Measurements from ENCODE around the gene RFX3.

The RFX3 gene

GRCh38 chr9:3525836-3526164 lies at the start of gene RFX3:
Gene RFX3 (minus strand): TSS chr9:3526001. CDS start chr9:3395588, 130,413 bp downstream.
- TF ChIP-seq, protein P1, sequence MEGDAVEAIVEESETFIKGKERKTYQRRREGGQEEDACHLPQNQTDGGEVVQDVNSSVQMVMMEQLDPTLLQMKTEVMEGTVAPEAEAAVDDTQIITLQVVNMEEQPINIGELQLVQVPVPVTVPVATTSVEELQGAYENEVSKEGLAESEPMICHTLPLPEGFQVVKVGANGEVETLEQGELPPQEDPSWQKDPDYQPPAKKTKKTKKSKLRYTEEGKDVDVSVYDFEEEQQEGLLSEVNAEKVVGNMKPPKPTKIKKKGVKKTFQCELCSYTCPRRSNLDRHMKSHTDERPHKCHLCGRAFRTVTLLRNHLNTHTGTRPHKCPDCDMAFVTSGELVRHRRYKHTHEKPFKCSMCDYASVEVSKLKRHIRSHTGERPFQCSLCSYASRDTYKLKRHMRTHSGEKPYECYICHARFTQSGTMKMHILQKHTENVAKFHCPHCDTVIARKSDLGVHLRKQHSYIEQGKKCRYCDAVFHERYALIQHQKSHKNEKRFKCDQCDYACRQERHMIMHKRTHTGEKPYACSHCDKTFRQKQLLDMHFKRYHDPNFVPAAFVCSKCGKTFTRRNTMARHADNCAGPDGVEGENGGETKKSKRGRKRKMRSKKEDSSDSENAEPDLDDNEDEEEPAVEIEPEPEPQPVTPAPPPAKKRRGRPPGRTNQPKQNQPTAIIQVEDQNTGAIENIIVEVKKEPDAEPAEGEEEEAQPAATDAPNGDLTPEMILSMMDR (IDR thresholded peaks at IDR 0.05; ENCODE audit: low read depth, low read length): no peak
- DNase-seq: peak; percentile 87
- Histone ChIP-seq H3K27me3 (ENCODE audit: insufficient read depth, low read depth, severe bottlenecking) (no peaks in the 10 kb centered on the region), H3K4me3 (ENCODE audit: low read depth, low read length) (peak within 1 kb of the TSS; percentile 58), H3K9me3 (ENCODE audit: severe bottlenecking) (no peaks in the 10 kb centered on the region), H3K27ac (peak within 1 kb of the TSS; percentile 98), H3K36me3 (peaks cover 3% of the 10 kb centered on the region; the same call in 1 of the 2 replicates)

GRCh38 chr9:3571500-3571899 lies 45.7 kb upstream of the RFX3 start:
- H3K27ac ChIP-seq: no peak overlapping the region
- H3K27me3 ChIP-seq (ENCODE audit: insufficient read depth, low read depth, severe bottlenecking): no peaks in the 10 kb centered on the region
- no peak overlapping the region for H3K4me3 ChIP-seq (ENCODE audit: low read depth, low read length)
- no peaks in the 10 kb centered on the region for H3K9me3 ChIP-seq (ENCODE audit: severe bottlenecking)
- TF ChIP-seq, protein P1 (IDR thresholded peaks at IDR 0.05; ENCODE audit: low read depth, low read length): no peak
- no peak for DNase-seq
- H3K36me3 ChIP-seq: no peaks in the 10 kb centered on the region

GRCh38 chr9:3569529-3569928 lies 43.7 kb upstream of the RFX3 start:
- Histone ChIP-seq H3K27ac (no peak overlapping the region), H3K36me3 (no peaks in the 10 kb centered on the region), H3K27me3 (ENCODE audit: insufficient read depth, low read depth, severe bottlenecking) (no peaks in the 10 kb centered on the region), H3K9me3 (ENCODE audit: severe bottlenecking) (no peaks in the 10 kb centered on the region), H3K4me3 (ENCODE audit: low read depth, low read length) (no peak overlapping the region)
- no peak for DNase-seq
- TF ChIP-seq, protein P1 (IDR thresholded peaks at IDR 0.05; ENCODE audit: low read depth, low read length): no peak

DNA sequence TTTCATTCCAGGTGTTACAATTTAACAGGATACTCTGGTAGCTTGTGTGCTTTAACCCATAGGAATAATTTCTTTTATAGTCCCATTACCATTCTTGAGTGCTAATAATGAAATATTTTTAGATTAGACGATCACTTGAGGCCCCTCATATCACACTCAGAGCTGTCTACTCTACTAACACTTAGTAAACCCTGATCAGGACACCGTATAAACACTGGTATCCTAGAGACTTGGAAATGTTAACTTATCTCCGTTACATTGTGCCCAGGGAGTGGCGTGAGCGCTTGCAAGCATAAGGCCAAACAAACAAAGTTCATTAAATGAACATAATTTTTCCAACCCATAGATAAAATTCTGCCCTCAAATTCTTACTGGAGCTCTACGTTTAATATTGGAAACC lies 42.2 kb upstream of the RFX3 start:
- no peaks in the 10 kb centered on the region for H3K36me3 ChIP-seq
- H3K27ac ChIP-seq: no peak overlapping the region
- TF ChIP-seq, protein P1 (IDR thresholded peaks at IDR 0.05; ENCODE audit: low read depth, low read length): no peak
- no peak overlapping the region for H3K4me3 ChIP-seq (ENCODE audit: low read depth, low read length)
- no peaks in the 10 kb centered on the region for H3K9me3 ChIP-seq (ENCODE audit: severe bottlenecking)
- no peak for DNase-seq
- H3K27me3 ChIP-seq (ENCODE audit: insufficient read depth, low read depth, severe bottlenecking): no peaks in the 10 kb centered on the region

- no peaks in the 10 kb centered on the region for H3K27me3 ChIP-seq (ENCODE audit: insufficient read depth, low read depth, severe bottlenecking)
- no peak overlapping the region for H3K27ac ChIP-seq
- H3K9me3 ChIP-seq (ENCODE audit: severe bottlenecking): no peaks in the 10 kb centered on the region
- TF ChIP-seq, protein P1 (IDR thresholded peaks at IDR 0.05; ENCODE audit: low read depth, low read length): no peak
- no peak overlapping the region for H3K4me3 ChIP-seq (ENCODE audit: low read depth, low read length)
- no peak for DNase-seq
- no peaks in the 10 kb centered on the region for H3K36me3 ChIP-seq
Observed at GRCh38 chr9:3553076-3553765, 27.4 kb upstream of the RFX3 start.

DNA sequence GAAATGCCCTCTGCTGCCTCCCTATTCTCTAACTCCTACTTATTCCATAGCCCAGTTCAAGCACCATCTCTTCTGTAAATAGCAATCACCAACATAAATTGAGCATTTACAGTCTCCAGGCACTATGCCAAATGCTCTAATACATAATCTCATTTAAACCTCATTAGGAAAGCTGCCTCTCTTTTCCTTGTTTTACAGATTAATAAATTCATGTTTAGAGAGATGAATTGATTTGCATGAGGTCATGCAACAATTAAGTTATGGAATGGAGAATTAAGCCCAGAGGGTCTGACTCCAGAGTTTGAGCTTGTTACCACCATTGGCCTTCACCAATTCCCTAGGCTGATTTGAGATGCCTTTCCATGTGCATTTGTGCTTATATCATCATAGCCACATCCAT lies 23.4 kb upstream of the RFX3 start:
- H3K27me3 ChIP-seq (ENCODE audit: insufficient read depth, low read depth, severe bottlenecking): no peaks in the 10 kb centered on the region
- H3K4me3 ChIP-seq (ENCODE audit: low read depth, low read length): no peak overlapping the region
- no peaks in the 10 kb centered on the region for H3K9me3 ChIP-seq (ENCODE audit: severe bottlenecking)
- no peak for DNase-seq
- no peaks in the 10 kb centered on the region for H3K36me3 ChIP-seq
- TF ChIP-seq, protein P1 (IDR thresholded peaks at IDR 0.05; ENCODE audit: low read depth, low read length): no peak
- no peak overlapping the region for H3K27ac ChIP-seq

All from WERI-Rb-1 (cell line).